Esophagus squamous epithelium (tissue), 5 donors: ENCODE data around the gene KLHL33. TPM values are rescaled to one million over a fixed set of nuclear protein-coding genes. Genes with fewer than 3 reads are reported as not detected.
A peak's percentile ranks its signal among the peaks of the same experiment; 100 is the strongest.

Source experiments
- DNase-seq: peaks from one replicate; lab custom pipeline; 2025; lab: John Stamatoyannopoulos, UW
- H3K27ac ChIP-seq, 4 donors: fragments of 200-600 bp; sonication (generic); one replicate each; pipeline ENCODE4 v1.5.1; 2016 to 2019; ENCODE audit warnings: mild to moderate bottlenecking in 1 of 4
- H3K27me3 ChIP-seq, 4 donors: fragments of 200-600 bp; sonication (generic); 1 replicate in 3 of 4; 2 replicates in 1 of 4; pipeline versions ENCODE4 v1.5.1 to v1.6.0; 2017 to 2021; ENCODE audit warnings: antibody characterized with exemption in 1 of 4
- H3K36me3 ChIP-seq, 3 donors: fragments of 200-600 bp; sonication (generic); one replicate each; pipeline ENCODE4 v1.5.1; 2016 to 2019
- H3K4me1 ChIP-seq, 3 donors: fragments of 200-600 bp; sonication (generic); one replicate each; pipeline ENCODE4 v1.5.1; 2017 to 2019
- H3K4me3 ChIP-seq, 4 donors: fragments of 200-600 bp; sonication (generic); 1 replicate in 3 of 4; 2 replicates in 1 of 4; pipeline ENCODE4 v1.5.1; 2016 to 2019; ENCODE audit warnings: mild to moderate bottlenecking in 2 of 4, moderate library complexity in 1 of 4
- H3K9me3 ChIP-seq, 3 donors: fragments of 200-600 bp; sonication (generic); one replicate each; pipeline ENCODE4 v1.5.1; 2016 to 2019
- CTCF ChIP-seq, 6 experiments: fragments of 450-650 bp in 4 of 6; fragments of 200-600 bp in 2 of 6; sonication (generic) in 2 of 6; IDR thresholded peaks; one replicate each; pipeline ENCODE4 v1.5.1; 2016 to 2019; ENCODE audit warnings: antibody characterized with exemption in 6 of 6, mild to moderate bottlenecking in 4 of 6, moderate library complexity in 4 of 6
- POLR2A ChIP-seq, 4 donors: fragments of 450-650 bp; IDR thresholded peaks; one replicate each; pipeline ENCODE4 v1.6.1; 2017; ENCODE audit warnings: antibody characterized with exemption in 4 of 4, mild to moderate bottlenecking in 4 of 4, moderate library complexity in 3 of 4
- whole genome bisulfite sequencing, 2 donors: methylation state at CpG; one replicate each; pipeline ENCODE4 v1.1.5; 2018; 5-methylcytosine and 5-hydroxymethylcytosine counted together
- intact Hi-C: fragments of 100-400 bp; cut with DNase I; formaldehyde crosslinking; loops from one replicate; pipeline ENCODE4 v1.15.0; 2022
- total RNA-seq, 4 donors: library from RNA; depleted of rRNA; stranded (reverse); fragments of >200 nt; gene quantifications; one replicate each; pipeline ENCODE4 v1.1.0, GENCODE V29; 2016
- donor health status: DM: yes; HTN: yes; CAD: no.

KLHL33 gene
- total RNA-seq, 4 donors from 2014 or later: 0.57 TPM; not detected in 3

- Histone ChIP-seq H3K4me3 (peak within 1 kb of the TSS; percentile 53 to 91 (median 85)), H3K27me3 (no peaks in the 10 kb centered on the region), H3K27ac (peak within 1 kb of the TSS; percentile 88 to 99 (median 98)), H3K4me1 (peaks cover 0 to 35% (median 10%) of the 10 kb centered on the region in 3 donors), H3K9me3 (no peaks in the 10 kb centered on the region), H3K36me3 (peaks cover 0 to 6% (median 1%) of the 10 kb centered on the region in 3 donors)
- intact Hi-C loops: loop anchor here (5.0 to 10.0 kb wide), 2 partner anchors 68 to 194 kb away; partner anchors contain the start of gene PARP2
- 1% methylated on average over 24 to 29 of the region's 43 CpGs for WGBS, 2 donors
- TF ChIP-seq POLR2A (IDR thresholded peaks at IDR 0.05) (peak in 3 of 4 donors; percentile 11 to 84 (median 80)), CTCF (IDR thresholded peaks at IDR 0.05) (no peak)
- DNase-seq: peak; percentile 40
Measured at GRCh38 chr14:20412876-20413743, 22.9 kb downstream of the KLHL33 start, which contains the start of gene TEP1. Gene TEP1, minus strand, starts transcription at chr14:20413501. Its CDS starts 5,062 bp downstream, at chr14:20408439.

GRCh38 chr14:20412411-20412810 is 23.6 kb downstream of the KLHL33 start:
- 3% methylated on average over 7 of the region's 7 CpGs for WGBS, 2 donors
- H3K4me3 ChIP-seq: peak overlapping the region; percentile 53 to 91 (median 85)
- TF ChIP-seq POLR2A (IDR thresholded peaks at IDR 0.05) (no peak), CTCF (IDR thresholded peaks at IDR 0.05) (no peak)
- H3K27me3 ChIP-seq: no peaks in the 10 kb centered on the region
- no peak for DNase-seq
- H3K9me3 ChIP-seq: no peaks in the 10 kb centered on the region
- H3K36me3 ChIP-seq: peaks cover 0 to 13% (median 8%) of the 10 kb centered on the region in 3 donors
- peaks cover 0 to 35% (median 10%) of the 10 kb centered on the region in 3 donors for H3K4me1 ChIP-seq
- peak overlapping the region; percentile 88 to 99 (median 98) for H3K27ac ChIP-seq
- intact Hi-C loops: loop anchor here (5.0 to 10.0 kb wide), 2 partner anchors 68 to 195 kb away; partner anchors contain the start of gene PARP2

- Histone ChIP-seq H3K36me3 (peaks cover 0 to 45% (median 21%) of the 10 kb centered on the region in 3 donors), H3K9me3 (no peaks in the 10 kb centered on the region), H3K27me3 (no peaks in the 10 kb centered on the region), H3K27ac (no peak overlapping the region), H3K4me3 (no peak overlapping the region), H3K4me1 (peaks cover 0 to 21% (median 10%) of the 10 kb centered on the region in 3 donors)
- intact Hi-C loops: no loop called here
- WGBS, 2 donors: 67 to 84% methylated on average over 2 of the region's 2 CpGs
- no peak for DNase-seq
- TF ChIP-seq POLR2A (IDR thresholded peaks at IDR 0.05): no peak
- TF ChIP-seq CTCF (IDR thresholded peaks at IDR 0.05): no peak
Measured at GRCh38 chr14:20409226-20409625, 26.7 kb downstream of the KLHL33 start.

- Histone ChIP-seq H3K27me3 (no peaks in the 10 kb centered on the region), H3K9me3 (no peaks in the 10 kb centered on the region), H3K4me1 (peaks cover 0 to 17% (median 0%) of the 10 kb centered on the region in 3 donors), H3K36me3 (peaks cover 0 to 100% (median 27%) of the 10 kb centered on the region in 3 donors), H3K27ac (no peak overlapping the region), H3K4me3 (no peak overlapping the region)
- intact Hi-C loops: no loop called here
- TF ChIP-seq POLR2A (IDR thresholded peaks at IDR 0.05) (no peak), CTCF (IDR thresholded peaks at IDR 0.05) (no peak)
- 86 to 93% methylated on average over 3 to 10 of the region's 11 CpGs for WGBS, 2 donors
- no peak for DNase-seq
Measured at GRCh38 chr14:20403521-20403920, 32.4 kb downstream of the KLHL33 start.
